NCI-H774 (cell line): ENCODE results near the gene MGLL.

ENCODE experiments used
- DNase-seq: peaks from one replicate; lab custom pipeline; 2025; lab: John Stamatoyannopoulos, UW

Gene MGLL

GRCh38 chr3:127754411-127755304 is 67.7 kb downstream of the MGLL start:
- no peak for DNase-seq

- DNase-seq = no peak
These were observed 68.4 kb downstream of the MGLL start for GRCh38 chr3:127753898-127754410.

- no peak for DNase-seq
These were observed 69.0 kb downstream of the MGLL start for GRCh38 chr3:127753338-127753737.

- DNase-seq = no peak
These were observed 70.5 kb downstream of the MGLL start for GRCh38 chr3:127751782-127752181.

- DNase-seq = no peak
These were observed 71.1 kb downstream of the MGLL start for GRCh38 chr3:127751163-127751621.

GRCh38 chr3:127750226-127751031 is 71.9 kb downstream of the MGLL start:
- no peak for DNase-seq

- no peak for DNase-seq
These were observed 72.5 kb downstream of the MGLL start for GRCh38 chr3:127749787-127750225.

- DNase-seq = no peak
These were observed 73.0 kb downstream of the MGLL start for GRCh38 chr3:127749361-127749760.

GRCh38 chr3:127748754-127749327 is 73.5 kb downstream of the MGLL start:
- DNase-seq = no peak

- DNase-seq = no peak
These were observed 74.4 kb downstream of the MGLL start for GRCh38 chr3:127747751-127748521.

- DNase-seq = no peak
These were observed 75.2 kb downstream of the MGLL start for GRCh38 chr3:127747066-127747465.

GRCh38 chr3:127746400-127747057 is 75.8 kb downstream of the MGLL start:
- DNase-seq = no peak

GRCh38 chr3:127745656-127746399 is 76.5 kb downstream of the MGLL start:
- DNase-seq = no peak

- DNase-seq = no peak
These were observed 77.4 kb downstream of the MGLL start for GRCh38 chr3:127744875-127745274.

GRCh38 chr3:127744253-127744815 is 78.0 kb downstream of the MGLL start:
- no peak for DNase-seq

GRCh38 chr3:127743351-127744252 is 78.7 kb downstream of the MGLL start:
- DNase-seq = no peak

GRCh38 chr3:127742580-127742979 is 79.7 kb downstream of the MGLL start:
- no peak for DNase-seq

- DNase-seq = no peak
These were observed 80.6 kb downstream of the MGLL start for GRCh38 chr3:127741690-127742089.

- no peak for DNase-seq
These were observed 81.1 kb downstream of the MGLL start for GRCh38 chr3:127741246-127741645.
